ENCODE results near the gene FOLR1. TPM values are rescaled to one million over a fixed set of nuclear protein-coding genes. Genes with fewer than 3 reads are reported as not detected.

FOLR1 gene
- not detected for total RNA-seq

GRCh38 chr11:72191961-72192381, at the start of gene FOLR1:
Gene FOLR1, plus strand, starts transcription at chr11:72192140. Its CDS starts 34 bp downstream, at chr11:72192174.

GRCh38 chr11:72216638-72217037, 24.7 kb downstream of the FOLR1 start, which contains the start of gene FOLR2:
Gene FOLR2, plus strand, starts transcription at chr11:72216794. Its CDS starts 1,791 bp downstream, at chr11:72218585.

GRCh38 chr11:72224564-72225410, 32.8 kb downstream of the FOLR1 start, which contains the start of gene INPPL1:
Gene INPPL1, plus strand, starts transcription at chr11:72224767. Its CDS starts 218 bp downstream, at chr11:72224985.

GRCh38 chr11:72244060-72244360, 52.1 kb downstream of the FOLR1 start, which contains the start of gene PHOX2A:
Gene PHOX2A, minus strand, starts transcription at chr11:72244176. Its CDS starts 172 bp downstream, at chr11:72244004.

Other genes starting within 250 kb of the FOLR1 start
- 7.8 TPM for gene IL18BP, start 193.2 kb upstream of the FOLR1 start, total RNA-seq
- 284 TPM for gene NUMA1, start 111.6 kb upstream of the FOLR1 start, total RNA-seq
- 8.8 TPM for gene LRRC51, start 111.3 kb upstream of the FOLR1 start, total RNA-seq
- 50.1 TPM for gene LAMTOR1, start 88.8 kb upstream of the FOLR1 start, total RNA-seq
- gene TOMT, start 86.2 kb upstream of the FOLR1 start, total RNA-seq: not detected
- 16.3 TPM for gene ANAPC15, start 79.4 kb upstream of the FOLR1 start, total RNA-seq
- gene FOLR3, start 56.4 kb upstream of the FOLR1 start, total RNA-seq: not detected
- 4.1 TPM for gene FOLR2, start 24.7 kb downstream of the FOLR1 start, total RNA-seq
- gene INPPL1, start 32.6 kb downstream of the FOLR1 start, total RNA-seq: 18.8 TPM
- gene PHOX2A, start 52.0 kb downstream of the FOLR1 start, total RNA-seq: not detected
- 62.6 TPM for gene CLPB, start 242.4 kb downstream of the FOLR1 start, total RNA-seq